ENCODE measurements around the gene CRTC3.

CRTC3 gene

GRCh38 chr15:90539789-90540188 lies 10.1 kb downstream of the CRTC3 start:
- no peaks in the 10 kb centered on the region for H3K9me3 Mint-ChIP-seq
- peak overlapping the region; percentile 97 for H3K27ac Mint-ChIP-seq
- H3K4me3 Mint-ChIP-seq = peak overlapping the region; percentile 88
- H3K4me1 Mint-ChIP-seq (ENCODE audit: low read depth) = peaks cover 62% of the 10 kb centered on the region
- peaks cover 34% of the 10 kb centered on the region for H3K36me3 Mint-ChIP-seq (ENCODE audit: low read depth)
- no peaks in the 10 kb centered on the region for H3K27me3 Mint-ChIP-seq (ENCODE audit: low read depth)

GRCh38 chr15:90540768-90541167 lies 11.0 kb downstream of the CRTC3 start:
- Mint-ChIP-seq H3K27me3 (ENCODE audit: low read depth) (no peaks in the 10 kb centered on the region), H3K27ac (peak overlapping the region; percentile 50), H3K4me3 (peak overlapping the region; percentile 38), H3K4me1 (ENCODE audit: low read depth) (peaks cover 61% of the 10 kb centered on the region), H3K36me3 (ENCODE audit: low read depth) (peaks cover 37% of the 10 kb centered on the region), H3K9me3 (no peaks in the 10 kb centered on the region)

- no peaks in the 10 kb centered on the region for H3K27me3 Mint-ChIP-seq (ENCODE audit: low read depth)
- no peak overlapping the region for H3K27ac Mint-ChIP-seq
- H3K36me3 Mint-ChIP-seq (ENCODE audit: low read depth) = peaks cover 30% of the 10 kb centered on the region
- H3K9me3 Mint-ChIP-seq = no peaks in the 10 kb centered on the region
- H3K4me1 Mint-ChIP-seq (ENCODE audit: low read depth) = peaks cover 40% of the 10 kb centered on the region
- no peak overlapping the region for H3K4me3 Mint-ChIP-seq
Observed at GRCh38 chr15:90545095-90545494, 15.4 kb downstream of the CRTC3 start.

- peaks cover 45% of the 10 kb centered on the region for H3K4me1 Mint-ChIP-seq (ENCODE audit: low read depth)
- H3K36me3 Mint-ChIP-seq (ENCODE audit: low read depth) = peaks cover 34% of the 10 kb centered on the region
Observed at GRCh38 chr15:90547540-90547939, 17.8 kb downstream of the CRTC3 start.

GRCh38 chr15:90550919-90551318 lies 21.2 kb downstream of the CRTC3 start:
- H3K9me3 Mint-ChIP-seq = no peaks in the 10 kb centered on the region
- H3K4me3 Mint-ChIP-seq = no peak overlapping the region
- peaks cover 32% of the 10 kb centered on the region for H3K36me3 Mint-ChIP-seq (ENCODE audit: low read depth)
- H3K27ac Mint-ChIP-seq = no peak overlapping the region
- H3K4me1 Mint-ChIP-seq (ENCODE audit: low read depth) = peaks cover 41% of the 10 kb centered on the region
- no peaks in the 10 kb centered on the region for H3K27me3 Mint-ChIP-seq (ENCODE audit: low read depth)

More at GRCh38 chr15:90547540-90547939, 17.8 kb downstream of the CRTC3 start:
- H3K27me3 Mint-ChIP-seq (ENCODE audit: low read depth) = no peaks in the 10 kb centered on the region
- no peaks in the 10 kb centered on the region for H3K9me3 Mint-ChIP-seq
- no peak overlapping the region for H3K4me3 Mint-ChIP-seq
- H3K27ac Mint-ChIP-seq = peak overlapping the region; percentile 8

- Mint-ChIP-seq H3K36me3 (ENCODE audit: low read depth) (peaks cover 31% of the 10 kb centered on the region), H3K27me3 (ENCODE audit: low read depth) (no peaks in the 10 kb centered on the region), H3K4me1 (ENCODE audit: low read depth) (peaks cover 43% of the 10 kb centered on the region), H3K9me3 (no peaks in the 10 kb centered on the region), H3K4me3 (no peak overlapping the region), H3K27ac (peak overlapping the region; percentile 6)
Observed at GRCh38 chr15:90552162-90552928, 22.6 kb downstream of the CRTC3 start.

GRCh38 chr15:90552929-90553211 lies 23.1 kb downstream of the CRTC3 start:
- no peak overlapping the region for H3K27ac Mint-ChIP-seq
- no peak overlapping the region for H3K4me3 Mint-ChIP-seq
- no peaks in the 10 kb centered on the region for H3K27me3 Mint-ChIP-seq (ENCODE audit: low read depth)
- no peaks in the 10 kb centered on the region for H3K9me3 Mint-ChIP-seq
- peaks cover 33% of the 10 kb centered on the region for H3K36me3 Mint-ChIP-seq (ENCODE audit: low read depth)
- peaks cover 42% of the 10 kb centered on the region for H3K4me1 Mint-ChIP-seq (ENCODE audit: low read depth)

- peaks cover 36% of the 10 kb centered on the region for H3K36me3 Mint-ChIP-seq (ENCODE audit: low read depth)
- no peaks in the 10 kb centered on the region for H3K9me3 Mint-ChIP-seq
- H3K4me3 Mint-ChIP-seq = no peak overlapping the region
- peaks cover 44% of the 10 kb centered on the region for H3K4me1 Mint-ChIP-seq (ENCODE audit: low read depth)
- no peaks in the 10 kb centered on the region for H3K27me3 Mint-ChIP-seq (ENCODE audit: low read depth)
- H3K27ac Mint-ChIP-seq = no peak overlapping the region
Observed at GRCh38 chr15:90553248-90553745, 23.6 kb downstream of the CRTC3 start.

GRCh38 chr15:90557186-90558084 lies 27.7 kb downstream of the CRTC3 start:
- H3K9me3 Mint-ChIP-seq = no peaks in the 10 kb centered on the region
- H3K27me3 Mint-ChIP-seq (ENCODE audit: low read depth) = no peaks in the 10 kb centered on the region
- H3K4me3 Mint-ChIP-seq = peak overlapping the region; percentile 39
- peak overlapping the region; percentile 49 for H3K27ac Mint-ChIP-seq
- peaks cover 66% of the 10 kb centered on the region for H3K4me1 Mint-ChIP-seq (ENCODE audit: low read depth)
- H3K36me3 Mint-ChIP-seq (ENCODE audit: low read depth) = peaks cover 43% of the 10 kb centered on the region

GRCh38 chr15:90558171-90558573 lies 28.4 kb downstream of the CRTC3 start:
- H3K36me3 Mint-ChIP-seq (ENCODE audit: low read depth) = peaks cover 42% of the 10 kb centered on the region
- H3K27me3 Mint-ChIP-seq (ENCODE audit: low read depth) = no peaks in the 10 kb centered on the region
- peaks cover 64% of the 10 kb centered on the region for H3K4me1 Mint-ChIP-seq (ENCODE audit: low read depth)
- peak overlapping the region; percentile 24 for H3K27ac Mint-ChIP-seq
- no peaks in the 10 kb centered on the region for H3K9me3 Mint-ChIP-seq
- no peak overlapping the region for H3K4me3 Mint-ChIP-seq

- H3K4me3 Mint-ChIP-seq = no peak overlapping the region
Observed at GRCh38 chr15:90559119-90559518, 29.4 kb downstream of the CRTC3 start.

GRCh38 chr15:90560229-90560776 lies 30.6 kb downstream of the CRTC3 start:
- no peak overlapping the region for H3K4me3 Mint-ChIP-seq
- H3K9me3 Mint-ChIP-seq = no peaks in the 10 kb centered on the region
- no peak overlapping the region for H3K27ac Mint-ChIP-seq

More at GRCh38 chr15:90559119-90559518, 29.4 kb downstream of the CRTC3 start:
- Mint-ChIP-seq H3K4me1 (ENCODE audit: low read depth) (peaks cover 67% of the 10 kb centered on the region), H3K27ac (no peak overlapping the region), H3K9me3 (no peaks in the 10 kb centered on the region), H3K27me3 (ENCODE audit: low read depth) (no peaks in the 10 kb centered on the region), H3K36me3 (ENCODE audit: low read depth) (peaks cover 38% of the 10 kb centered on the region)

GRCh38 chr15:90561344-90562244 lies 31.9 kb downstream of the CRTC3 start:
- Mint-ChIP-seq H3K27me3 (ENCODE audit: low read depth) (no peaks in the 10 kb centered on the region), H3K9me3 (no peaks in the 10 kb centered on the region), H3K4me3 (peak overlapping the region; percentile 61), H3K27ac (peak overlapping the region; percentile 83), H3K36me3 (ENCODE audit: low read depth) (peaks cover 36% of the 10 kb centered on the region), H3K4me1 (ENCODE audit: low read depth) (peaks cover 80% of the 10 kb centered on the region)

More at GRCh38 chr15:90560229-90560776, 30.6 kb downstream of the CRTC3 start:
- Mint-ChIP-seq H3K27me3 (ENCODE audit: low read depth) (no peaks in the 10 kb centered on the region), H3K36me3 (ENCODE audit: low read depth) (peaks cover 34% of the 10 kb centered on the region), H3K4me1 (ENCODE audit: low read depth) (peaks cover 74% of the 10 kb centered on the region)

GRCh38 chr15:90562669-90563068 lies 32.9 kb downstream of the CRTC3 start:
- peak overlapping the region; percentile 61 for H3K4me3 Mint-ChIP-seq
- H3K9me3 Mint-ChIP-seq = no peaks in the 10 kb centered on the region
- H3K4me1 Mint-ChIP-seq (ENCODE audit: low read depth) = peaks cover 79% of the 10 kb centered on the region
- peak overlapping the region; percentile 83 for H3K27ac Mint-ChIP-seq
- H3K36me3 Mint-ChIP-seq (ENCODE audit: low read depth) = peaks cover 33% of the 10 kb centered on the region
- no peaks in the 10 kb centered on the region for H3K27me3 Mint-ChIP-seq (ENCODE audit: low read depth)

Data from T-helper 1 cell treated with Interleukin-12 subunit alpha and Interleukin-12 subunit beta and Interleukin-4 antibody, amounts not matched to agents 30 μg/mL and 1 μg/mL, for 36 hours (primary cell).